SJCRH30 (cell line): ENCODE results near the gene C1QA. TPM values are rescaled to one million over a fixed set of nuclear protein-coding genes. Genes with fewer than 3 reads are reported as not detected.
A peak's percentile ranks its signal among the peaks of the same experiment; 100 is the strongest.

Experiments used
- DNase-seq, 2 experiments: peaks; one replicate each; pipeline ENCODE4 v3.0.0-alpha.2; 2015 to 2020
- H3K27ac ChIP-seq: fragments of 250-450 bp; sonication (Bioruptor Pico); 2 replicates; pipeline ENCODE4 v1.5.1; 2020; ENCODE audit warnings: mild to moderate bottlenecking, moderate library complexity
- H3K27me3 ChIP-seq: fragments of 250-450 bp; sonication (Bioruptor Pico); 2 replicates; pipeline ENCODE4 v1.5.1; 2020; ENCODE audit warnings: mild to moderate bottlenecking, moderate library complexity
- H3K36me3 ChIP-seq: fragments of 250-450 bp; sonication (Bioruptor Pico); 2 replicates; pipeline ENCODE4 v1.5.1; 2020; ENCODE audit warnings: mild to moderate bottlenecking, moderate library complexity
- H3K4me1 ChIP-seq: fragments of 250-450 bp; sonication (Bioruptor Pico); 2 replicates; pipeline ENCODE4 v1.5.1; 2020; ENCODE audit warnings: mild to moderate bottlenecking, moderate library complexity
- H3K4me3 ChIP-seq: fragments of 250-450 bp; sonication (Bioruptor Pico); 2 replicates; pipeline ENCODE4 v1.5.1; 2020; ENCODE audit warnings: mild to moderate bottlenecking, moderate library complexity
- H3K9me3 ChIP-seq: fragments of 250-450 bp; sonication (Bioruptor Pico); replicated peaks from 2 replicates; pipeline ENCODE4 v1.5.1; 2020; ENCODE audit warnings: mild to moderate bottlenecking, moderate library complexity
- total RNA-seq: library from RNA; depleted of rRNA; stranded (reverse); fragments of >200 nt; shearing (Covaris generic); gene quantifications from 2 replicates; pipeline ENCODE4 v1.2.3, GENCODE V29; 2014

C1QA gene
- total RNA-seq, 1 experiment from 2014 or later = 0.08 TPM

GRCh38 chr1:22625262-22625925, 11.0 kb upstream of the C1QA start:
- Histone ChIP-seq H3K27ac (no peak overlapping the region), H3K36me3 (no peaks in the 10 kb centered on the region), H3K27me3 (peaks cover 27% of the 10 kb centered on the region), H3K4me3 (no peak overlapping the region), H3K4me1 (no peaks in the 10 kb centered on the region), H3K9me3 (no peaks in the 10 kb centered on the region)
- peak in 1 of 2 experiments; percentile 48 for DNase-seq

GRCh38 chr1:22626237-22627157, 9.9 kb upstream of the C1QA start:
- no peaks in the 10 kb centered on the region for H3K36me3 ChIP-seq
- no peaks in the 10 kb centered on the region for H3K9me3 ChIP-seq
- no peak for DNase-seq
- no peak overlapping the region for H3K27ac ChIP-seq
- no peak overlapping the region for H3K4me3 ChIP-seq
- no peaks in the 10 kb centered on the region for H3K4me1 ChIP-seq
- H3K27me3 ChIP-seq = peaks cover 22% of the 10 kb centered on the region; the same call in 1 of the 2 replicates

GRCh38 chr1:22627331-22627730, 9.1 kb upstream of the C1QA start:
- Histone ChIP-seq H3K4me3 (no peak overlapping the region), H3K27ac (no peak overlapping the region), H3K4me1 (no peaks in the 10 kb centered on the region), H3K9me3 (no peaks in the 10 kb centered on the region), H3K36me3 (no peaks in the 10 kb centered on the region), H3K27me3 (peaks cover 15% of the 10 kb centered on the region)
- no peak for DNase-seq

- Histone ChIP-seq H3K9me3 (no peaks in the 10 kb centered on the region), H3K27me3 (peaks cover 13% of the 10 kb centered on the region), H3K36me3 (no peaks in the 10 kb centered on the region), H3K4me3 (no peak overlapping the region), H3K4me1 (no peaks in the 10 kb centered on the region), H3K27ac (no peak overlapping the region)
- no peak for DNase-seq
These were observed 7.6 kb upstream of the C1QA start for GRCh38 chr1:22628698-22629444.

- no peak for DNase-seq
- Histone ChIP-seq H3K4me3 (no peak overlapping the region), H3K27me3 (peaks cover 13% of the 10 kb centered on the region)
These were observed 6.5 kb upstream of the C1QA start for GRCh38 chr1:22629886-22630285.

GRCh38 chr1:22633697-22634463, 2.5 kb upstream of the C1QA start:
- DNase-seq = no peak
- H3K9me3 ChIP-seq = no peaks in the 10 kb centered on the region
- peaks cover 9% of the 10 kb centered on the region for H3K27me3 ChIP-seq
- no peak overlapping the region for H3K4me3 ChIP-seq
- no peaks in the 10 kb centered on the region for H3K36me3 ChIP-seq
- H3K27ac ChIP-seq = no peak overlapping the region
- H3K4me1 ChIP-seq = peaks cover 15% of the 10 kb centered on the region

More at GRCh38 chr1:22629886-22630285, 6.5 kb upstream of the C1QA start:
- Histone ChIP-seq H3K9me3 (no peaks in the 10 kb centered on the region), H3K27ac (no peak overlapping the region), H3K36me3 (no peaks in the 10 kb centered on the region), H3K4me1 (peaks cover 1% of the 10 kb centered on the region; the same call in 1 of the 2 replicates)

- Histone ChIP-seq H3K36me3 (no peaks in the 10 kb centered on the region), H3K4me1 (peaks cover 15% of the 10 kb centered on the region), H3K27me3 (peaks cover 3% of the 10 kb centered on the region; the same call in 1 of the 2 replicates), H3K9me3 (no peaks in the 10 kb centered on the region), H3K4me3 (no peak overlapping the region), H3K27ac (no peak overlapping the region)
- DNase-seq = peak; percentile 94
These were observed 992 bp upstream of the C1QA start for GRCh38 chr1:22635436-22635835.

- Histone ChIP-seq H3K27ac (no peak overlapping the region), H3K9me3 (no peaks in the 10 kb centered on the region), H3K4me1 (peaks cover 15% of the 10 kb centered on the region), H3K27me3 (no peaks in the 10 kb centered on the region; the same call in 1 of the 2 replicates), H3K36me3 (no peaks in the 10 kb centered on the region), H3K4me3 (no peak overlapping the region)
- no peak for DNase-seq
These were observed 499 bp downstream of the C1QA start for GRCh38 chr1:22636927-22637326.

- Histone ChIP-seq H3K4me3 (no peak overlapping the region), H3K9me3 (no peaks in the 10 kb centered on the region), H3K36me3 (no peaks in the 10 kb centered on the region), H3K27ac (no peak overlapping the region), H3K4me1 (peaks cover 15% of the 10 kb centered on the region), H3K27me3 (peaks cover 5% of the 10 kb centered on the region; the same call in 1 of the 2 replicates)
- DNase-seq = no peak
These were observed 1.5 kb downstream of the C1QA start for GRCh38 chr1:22637907-22638445.

GRCh38 chr1:22638476-22639234, 2.2 kb downstream of the C1QA start:
- no peak for DNase-seq
- Histone ChIP-seq H3K27me3 (peaks cover 5% of the 10 kb centered on the region), H3K36me3 (no peaks in the 10 kb centered on the region)

GRCh38 chr1:22639286-22639685, 2.9 kb downstream of the C1QA start:
- H3K4me1 ChIP-seq = peaks cover 15% of the 10 kb centered on the region
- H3K4me3 ChIP-seq = no peak overlapping the region
- no peak overlapping the region for H3K27ac ChIP-seq
- H3K27me3 ChIP-seq = peaks cover 5% of the 10 kb centered on the region
- no peaks in the 10 kb centered on the region for H3K36me3 ChIP-seq
- H3K9me3 ChIP-seq = no peaks in the 10 kb centered on the region
- DNase-seq = peak; percentile 51 to 56

More at GRCh38 chr1:22638476-22639234, 2.2 kb downstream of the C1QA start:
- Histone ChIP-seq H3K9me3 (no peaks in the 10 kb centered on the region), H3K4me3 (no peak overlapping the region), H3K27ac (no peak overlapping the region), H3K4me1 (peaks cover 15% of the 10 kb centered on the region)

- no peak for DNase-seq
- peaks cover 4% of the 10 kb centered on the region for H3K4me1 ChIP-seq
- no peaks in the 10 kb centered on the region for H3K9me3 ChIP-seq
- H3K27me3 ChIP-seq = peaks cover 15% of the 10 kb centered on the region
- no peak overlapping the region for H3K4me3 ChIP-seq
- H3K27ac ChIP-seq = no peak overlapping the region
- no peaks in the 10 kb centered on the region for H3K36me3 ChIP-seq
These were observed 4.8 kb downstream of the C1QA start for GRCh38 chr1:22641247-22641646.

- DNase-seq = peak; percentile 79 to 85
- Histone ChIP-seq H3K27me3 (peaks cover 15% of the 10 kb centered on the region), H3K9me3 (no peaks in the 10 kb centered on the region), H3K4me1 (no peaks in the 10 kb centered on the region), H3K36me3 (no peaks in the 10 kb centered on the region), H3K27ac (no peak overlapping the region), H3K4me3 (no peak overlapping the region)
These were observed 5.6 kb downstream of the C1QA start for GRCh38 chr1:22641906-22642636.
